Gastroesophageal sphincter (tissue), 4 donors: ENCODE measurements around the gene EAF1. TPM values are rescaled to one million over a fixed set of nuclear protein-coding genes. Genes with fewer than 3 reads are reported as not detected.
"Not testable (repeated sequence)": the region's sequence is repeated elsewhere in the genome, so short reads cannot be mapped to it uniquely, and the experiment has no call there.

ENCODE experiments used
- ATAC-seq: fragments of 150-250 bp; one replicate; pipeline ENCODE4 v1.9.1; 2016; ENCODE audit warnings: mild to moderate bottlenecking, moderate library complexity
- H3K27ac ChIP-seq, 4 donors: fragments of 200-600 bp; sonication (generic) in 3 of 4; 1 replicate in 3 of 4; 2 replicates in 1 of 4; pipeline ENCODE4 v1.5.1; 2016 to 2019
- H3K27me3 ChIP-seq: fragments of 200-600 bp; sonication (generic); one replicate; pipeline ENCODE4 v1.5.1; 2019
- H3K36me3 ChIP-seq, 2 donors: fragments of 200-600 bp; sonication (generic); one replicate each; pipeline ENCODE4 v1.5.1; 2019; ENCODE audit warnings: control low read depth in 1 of 2
- H3K4me1 ChIP-seq, 3 donors: fragments of 200-600 bp; sonication (generic); 1 replicate in 2 of 3; 2 replicates in 1 of 3; pipeline ENCODE4 v1.5.1; 2016 to 2019; ENCODE audit warnings: control low read depth in 2 of 3
- H3K4me3 ChIP-seq, 2 donors: fragments of 200-600 bp; sonication (generic); one replicate each; pipeline ENCODE4 v1.5.1; 2019; ENCODE audit warnings: mild to moderate bottlenecking in 1 of 2, moderate library complexity in 1 of 2
- H3K9me3 ChIP-seq, 3 donors: fragments of 200-600 bp; sonication (generic); one replicate each; pipeline ENCODE4 v1.5.1; 2017 to 2019; ENCODE audit warnings: control low read depth in 2 of 3
- EP300 ChIP-seq: sonication (generic); formaldehyde crosslinking; IDR thresholded peaks from one replicate; pipeline ENCODE4 v1.6.1; 2017; ENCODE audit warnings: antibody characterized with exemption, mild to moderate bottlenecking
- POLR2A ChIP-seq, 2 donors: fragments of 450-650 bp; IDR thresholded peaks; one replicate each; pipeline ENCODE4 v1.6.1; 2017; ENCODE audit warnings: antibody characterized with exemption in 2 of 2, mild to moderate bottlenecking in 2 of 2, moderate library complexity in 1 of 2
- POLR2AphosphoS5 ChIP-seq: sonication (generic); formaldehyde crosslinking; IDR thresholded peaks from one replicate; pipeline ENCODE4 v1.6.1; 2017; ENCODE audit warnings: antibody characterized with exemption
- WGBS, 2 donors: methylation state at CpG; one replicate each; pipeline ENCODE4 v1.1.5; 2018; ENCODE audit warnings: low coverage in 1 of 2; 5-methylcytosine and 5-hydroxymethylcytosine counted together
- total RNA-seq, 4 donors: library from RNA; depleted of rRNA; stranded (reverse); fragments of >200 nt; gene quantifications; one replicate each; pipeline ENCODE4 v1.1.0, GENCODE V29; 2016
- TF ChIP-seq, protein P1 (sequence below), 4 experiments: fragments of 200-600 bp in 2 of 4; fragments of 450-650 bp in 2 of 4; sonication (generic) in 1 of 4; IDR thresholded peaks; one replicate each; pipeline ENCODE4 v1.5.1; 2017 to 2019; ENCODE audit warnings: antibody characterized with exemption in 4 of 4, mild to moderate bottlenecking in 2 of 4, moderate library complexity in 2 of 4

The EAF1 gene
- total RNA-seq, 4 donors from 2014 or later: 10.3 to 18.6 (median 15.6) TPM

DNA sequence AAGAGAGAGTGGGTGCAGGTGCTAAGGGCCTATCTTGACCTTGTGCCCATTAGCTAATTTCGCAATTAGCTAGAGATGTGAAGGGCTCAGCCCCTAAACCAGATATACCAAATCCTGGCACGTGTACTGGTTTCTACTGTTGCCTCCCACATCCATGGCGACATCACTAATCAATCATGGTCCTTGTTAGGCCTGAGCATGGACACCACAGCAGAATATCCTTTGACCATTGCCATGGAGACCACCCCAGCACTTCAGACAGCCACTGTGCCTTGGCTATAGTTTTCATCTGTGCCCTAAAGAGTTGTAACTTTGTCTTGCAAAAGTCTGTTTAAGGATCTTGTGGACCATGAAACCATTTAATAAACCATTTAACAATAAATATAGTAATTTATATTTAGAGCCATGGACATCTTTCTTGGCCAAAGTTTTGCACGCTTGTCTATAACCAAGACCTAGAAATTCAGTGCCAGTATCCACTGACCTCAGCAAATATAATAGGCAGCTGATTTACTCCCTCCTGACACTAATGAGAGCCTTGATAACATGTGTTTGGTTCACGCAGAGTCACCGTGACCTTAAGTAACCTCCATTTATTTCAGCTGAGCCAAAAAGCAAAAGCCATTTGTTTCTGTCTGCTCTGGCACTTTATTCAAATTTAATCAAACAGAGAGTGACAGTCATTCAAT is 50.7 kb downstream of the EAF1 start:
- ATAC-seq: no peak
- TF ChIP-seq, protein P1, sequence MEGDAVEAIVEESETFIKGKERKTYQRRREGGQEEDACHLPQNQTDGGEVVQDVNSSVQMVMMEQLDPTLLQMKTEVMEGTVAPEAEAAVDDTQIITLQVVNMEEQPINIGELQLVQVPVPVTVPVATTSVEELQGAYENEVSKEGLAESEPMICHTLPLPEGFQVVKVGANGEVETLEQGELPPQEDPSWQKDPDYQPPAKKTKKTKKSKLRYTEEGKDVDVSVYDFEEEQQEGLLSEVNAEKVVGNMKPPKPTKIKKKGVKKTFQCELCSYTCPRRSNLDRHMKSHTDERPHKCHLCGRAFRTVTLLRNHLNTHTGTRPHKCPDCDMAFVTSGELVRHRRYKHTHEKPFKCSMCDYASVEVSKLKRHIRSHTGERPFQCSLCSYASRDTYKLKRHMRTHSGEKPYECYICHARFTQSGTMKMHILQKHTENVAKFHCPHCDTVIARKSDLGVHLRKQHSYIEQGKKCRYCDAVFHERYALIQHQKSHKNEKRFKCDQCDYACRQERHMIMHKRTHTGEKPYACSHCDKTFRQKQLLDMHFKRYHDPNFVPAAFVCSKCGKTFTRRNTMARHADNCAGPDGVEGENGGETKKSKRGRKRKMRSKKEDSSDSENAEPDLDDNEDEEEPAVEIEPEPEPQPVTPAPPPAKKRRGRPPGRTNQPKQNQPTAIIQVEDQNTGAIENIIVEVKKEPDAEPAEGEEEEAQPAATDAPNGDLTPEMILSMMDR (IDR thresholded peaks at IDR 0.05): no peak
- no peak for TF ChIP-seq EP300
- TF ChIP-seq POLR2AphosphoS5: no peak
- TF ChIP-seq POLR2A (IDR thresholded peaks at IDR 0.05): no peak
- Histone ChIP-seq H3K36me3 (peaks cover 0 to 2% of the 10 kb centered on the region in 2 donors), H3K9me3 (no peaks in the 10 kb centered on the region), H3K27ac (no peak overlapping the region), H3K4me1 (no peaks in the 10 kb centered on the region), H3K4me3 (no peak overlapping the region), H3K27me3 (no peaks in the 10 kb centered on the region)
- WGBS, 2 donors: 83 to 84% methylated on average over 4 of the region's 6 CpGs

DNA sequence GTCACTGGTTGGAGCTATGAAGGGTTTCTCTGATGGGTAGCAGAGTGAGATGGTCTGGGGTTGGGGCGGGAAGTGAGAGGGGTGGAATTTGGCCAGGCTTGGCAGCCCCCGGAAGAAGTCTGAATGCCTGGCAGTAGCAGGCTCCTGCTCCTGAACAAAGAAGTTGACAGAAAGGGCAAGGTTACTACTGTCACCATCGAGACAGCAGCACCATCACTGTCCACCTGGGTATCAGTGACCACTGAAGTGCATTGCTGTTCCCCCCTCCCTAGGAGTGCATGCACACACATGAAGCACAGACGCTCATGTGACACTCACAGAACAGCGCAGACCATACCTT is 51.2 kb downstream of the EAF1 start:
- TF ChIP-seq, protein P1 (IDR thresholded peaks at IDR 0.05): no peak
- TF ChIP-seq POLR2A (IDR thresholded peaks at IDR 0.05): no peak
- TF ChIP-seq POLR2AphosphoS5: no peak
- no peak for TF ChIP-seq EP300
- H3K4me1 ChIP-seq: no peaks in the 10 kb centered on the region
- H3K27me3 ChIP-seq: no peaks in the 10 kb centered on the region
- H3K27ac ChIP-seq: no peak overlapping the region
- no peak for ATAC-seq
- H3K4me3 ChIP-seq: no peak overlapping the region
- peaks cover 0 to 2% of the 10 kb centered on the region in 2 donors for H3K36me3 ChIP-seq
- WGBS, 2 donors: 80 to 88% methylated on average over 3 of the region's 5 CpGs
- no peaks in the 10 kb centered on the region for H3K9me3 ChIP-seq

DNA sequence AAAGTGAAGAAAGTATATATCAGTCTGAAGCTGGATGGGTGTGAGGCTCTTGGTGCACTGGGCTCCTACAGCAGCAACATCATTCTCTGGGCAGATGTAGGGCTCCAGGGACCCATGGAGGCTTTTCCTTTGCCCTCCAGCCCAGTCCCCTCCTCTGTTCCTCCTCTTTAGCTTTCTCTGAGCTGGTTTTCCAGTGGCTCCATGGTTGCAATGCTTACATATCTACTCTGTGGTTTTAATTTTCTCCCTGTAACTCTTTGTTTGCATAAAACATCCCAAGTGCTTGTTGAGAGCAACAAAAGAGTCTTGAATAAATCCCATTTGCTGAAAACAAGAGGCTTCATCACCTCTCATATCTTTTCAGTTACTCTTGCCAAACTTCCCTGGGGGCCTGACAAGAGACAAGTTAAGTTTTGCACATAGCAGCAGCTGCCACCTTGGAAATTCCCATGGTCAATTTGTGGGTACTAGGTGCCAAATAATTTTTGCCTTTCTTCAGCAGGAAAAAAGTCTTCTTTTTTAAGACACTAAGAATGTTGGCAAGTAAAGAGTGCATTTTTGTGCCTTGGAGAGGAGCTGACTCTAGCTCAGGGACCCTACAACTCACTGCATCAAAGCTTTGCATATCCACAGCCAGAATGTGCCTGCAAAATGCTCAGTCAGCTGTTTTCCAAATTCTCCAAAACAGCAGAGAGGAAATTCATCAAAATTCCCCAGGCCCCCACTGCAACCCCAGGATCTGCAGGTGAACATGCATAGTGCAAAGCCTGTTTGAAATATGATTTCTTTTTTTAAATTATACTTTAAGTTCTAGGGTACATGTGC is 52.2 kb downstream of the EAF1 start:
- Histone ChIP-seq H3K27me3 (no peaks in the 10 kb centered on the region), H3K27ac (no peak overlapping the region), H3K9me3 (no peaks in the 10 kb centered on the region), H3K36me3 (peaks cover 0 to 2% of the 10 kb centered on the region in 2 donors), H3K4me3 (no peak overlapping the region), H3K4me1 (no peaks in the 10 kb centered on the region)
- TF ChIP-seq POLR2AphosphoS5 (no peak), POLR2A (IDR thresholded peaks at IDR 0.05) (no peak), EP300 (no peak)
- TF ChIP-seq, protein P1 (IDR thresholded peaks at IDR 0.05): no peak
- ATAC-seq: no peak

DNA sequence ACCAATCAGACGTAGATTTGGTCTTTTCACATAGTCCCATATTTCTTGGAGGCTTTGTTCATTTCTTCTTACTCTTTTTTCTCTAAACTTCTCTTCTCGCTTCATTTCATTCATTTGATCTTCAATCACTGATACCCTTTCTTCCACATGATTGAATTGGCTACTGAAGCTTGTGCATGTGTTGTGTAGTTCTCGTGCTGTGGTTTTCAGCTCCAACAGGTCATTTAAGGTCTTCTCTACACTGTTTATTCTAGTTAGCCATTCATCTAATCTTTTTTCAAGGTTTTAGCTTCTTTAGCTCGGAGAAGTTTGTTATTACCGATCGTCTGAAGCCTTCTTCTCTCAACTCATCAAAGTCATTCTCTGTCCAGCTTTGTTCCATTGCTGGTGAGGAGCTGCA is 57.2 kb downstream of the EAF1 start:
- H3K36me3 ChIP-seq: peaks cover 0 to 30% of the 10 kb centered on the region in 2 donors
- H3K4me3 ChIP-seq, H3K27me3 ChIP-seq, H3K27ac ChIP-seq, H3K9me3 ChIP-seq, ATAC-seq, H3K4me1 ChIP-seq: not testable (repeated sequence)
- WGBS, 2 donors: 94 to 100% methylated on average over 2 to 6 of the region's 6 CpGs

DNA sequence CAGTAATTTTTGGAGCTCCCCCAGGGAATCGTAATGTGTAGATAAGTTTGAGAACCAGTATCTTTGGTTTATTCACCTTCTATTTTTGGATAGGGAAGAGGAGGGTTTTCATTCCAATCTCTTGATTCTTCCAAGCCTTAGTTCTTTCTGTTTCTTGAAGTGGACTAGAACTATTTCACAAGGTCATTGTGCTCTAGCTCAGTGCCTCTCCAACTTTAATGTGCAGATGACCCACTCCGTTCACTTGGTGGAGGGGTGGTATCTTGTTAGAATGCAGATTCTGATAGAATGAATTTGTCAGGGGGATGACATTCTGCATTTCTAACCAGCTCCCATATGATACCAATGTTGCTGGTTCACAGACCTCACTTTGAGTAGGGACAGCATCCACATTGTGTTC is 58.6 kb downstream of the EAF1 start:
- no peak for ATAC-seq
- 74 to 86% methylated on average over 2 of the region's 2 CpGs for WGBS, 2 donors
- TF ChIP-seq POLR2AphosphoS5 (no peak), EP300 (no peak), POLR2A (IDR thresholded peaks at IDR 0.05) (no peak)
- TF ChIP-seq, protein P1 (IDR thresholded peaks at IDR 0.05): no peak

More for the DNA sequence above, 58.6 kb downstream of the EAF1 start:
- Histone ChIP-seq H3K36me3 (peaks cover 0 to 30% of the 10 kb centered on the region in 2 donors), H3K27ac (no peak overlapping the region), H3K4me1 (no peaks in the 10 kb centered on the region), H3K27me3 (no peaks in the 10 kb centered on the region), H3K9me3 (no peaks in the 10 kb centered on the region), H3K4me3 (no peak overlapping the region)
